HG02943 (cell line): ENCODE results near the gene APH1B.

ENCODE experiments used
- ATAC-seq: cut with Tn5 transposase; IDR thresholded peaks from one replicate; pipeline ENCODE4 v1.9.1; 2021; ENCODE audit warnings: mild to moderate bottlenecking, low read depth, moderate library complexity; ENCODE audit not compliant: unreplicated experiment

APH1B gene

GRCh38 chr15:63348392-63348791, 71.0 kb downstream of the APH1B start:
- no peak for ATAC-seq

DNA sequence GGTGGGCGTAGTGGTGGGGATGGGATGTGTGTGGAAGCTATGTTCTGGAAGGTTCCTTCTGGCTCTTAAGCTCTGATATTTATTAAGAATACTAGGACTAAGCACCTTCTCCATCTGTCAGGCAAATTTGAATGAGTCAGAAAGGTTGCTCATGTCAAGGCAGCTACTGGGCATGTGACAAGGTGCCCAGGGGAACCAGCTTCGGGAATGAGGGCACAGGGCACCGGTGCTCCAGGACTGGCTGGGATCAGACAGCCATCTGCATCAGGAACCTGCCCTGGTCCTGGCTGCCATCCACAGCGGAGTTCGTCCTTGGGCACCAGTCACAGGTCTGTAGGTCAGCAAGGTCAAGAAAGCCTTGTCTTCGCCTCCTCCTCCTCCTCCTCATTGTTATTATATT, 71.8 kb downstream of the APH1B start:
- ATAC-seq: no peak

DNA sequence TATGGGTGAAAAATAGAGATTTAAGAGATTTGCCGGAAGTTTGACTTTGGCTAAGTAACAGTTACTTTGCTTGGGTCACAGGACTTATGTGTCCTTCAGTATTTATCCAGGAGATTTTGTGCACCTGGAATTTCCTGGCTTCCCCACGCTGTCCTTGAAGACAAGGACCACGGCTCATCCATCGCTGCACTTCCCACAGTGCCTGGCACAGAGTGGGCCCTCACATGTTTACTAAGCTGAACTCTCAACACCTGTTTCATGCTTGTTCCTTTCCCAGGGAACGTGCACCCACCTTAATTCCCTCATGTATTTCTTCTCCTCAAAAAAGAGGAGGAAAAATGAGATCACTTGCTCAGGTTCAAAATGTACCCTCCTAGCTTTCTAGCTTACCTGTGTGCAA, 72.2 kb downstream of the APH1B start:
- ATAC-seq: no peak

DNA sequence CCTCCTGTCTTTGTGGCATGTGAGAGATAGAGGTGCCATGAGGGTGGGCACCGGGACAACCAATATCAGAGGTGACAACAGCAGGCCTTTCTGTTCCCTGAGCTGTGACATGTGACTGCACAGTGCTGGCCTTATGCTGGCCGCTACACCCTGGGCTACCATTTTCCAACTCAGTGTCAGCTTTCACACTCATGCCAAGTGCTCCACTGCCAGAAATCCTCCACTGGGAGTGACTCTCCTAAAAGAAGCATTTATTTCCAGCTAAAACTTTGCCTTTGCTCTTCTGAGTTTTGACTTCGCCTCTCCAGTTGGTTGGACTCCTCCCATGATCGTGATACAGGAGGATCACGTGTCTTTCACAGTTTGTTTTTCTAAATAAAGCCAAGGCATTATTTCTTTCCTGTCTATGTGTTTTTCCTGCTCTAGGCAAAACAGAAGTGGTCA, 72.8 kb downstream of the APH1B start:
- ATAC-seq: no peak

DNA sequence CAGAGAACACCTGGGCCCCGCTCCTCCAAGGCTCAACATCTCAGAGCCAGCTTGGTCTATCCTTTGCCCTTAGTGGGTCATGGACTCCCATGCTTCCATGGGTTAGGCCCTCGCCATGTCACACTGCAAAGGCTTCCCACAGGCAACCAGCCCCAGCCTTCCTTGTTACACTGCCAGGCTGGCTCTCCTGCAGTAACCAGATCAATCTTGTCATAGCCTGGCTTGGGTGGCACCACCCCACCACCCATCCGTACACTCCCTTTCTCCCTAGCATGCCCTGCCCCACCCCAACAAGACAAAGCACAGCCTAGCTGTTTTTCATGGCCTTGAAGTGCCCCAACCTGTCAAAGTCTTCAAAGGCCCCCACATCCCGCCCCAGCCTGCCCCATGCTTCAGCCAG, 73.8 kb downstream of the APH1B start:
- ATAC-seq: no peak

DNA sequence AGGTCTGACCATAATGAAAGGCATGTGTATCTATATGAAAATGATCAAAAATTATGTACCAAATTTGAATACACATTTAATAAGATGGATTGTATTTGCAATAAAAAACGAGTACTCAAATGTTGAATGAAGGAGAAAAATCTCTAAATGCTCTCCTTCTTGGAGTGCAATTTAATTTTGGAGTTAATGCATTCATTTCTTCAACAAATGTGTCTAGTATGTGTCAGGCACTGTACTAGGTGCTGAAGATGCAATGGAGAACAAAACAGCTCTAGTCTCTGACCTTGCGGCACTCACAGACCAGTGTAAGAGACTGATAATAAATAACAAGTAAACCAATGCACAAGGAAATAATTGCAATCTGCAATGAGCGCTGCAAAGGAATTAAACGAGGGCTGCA, 75.4 kb downstream of the APH1B start:
- no peak for ATAC-seq

DNA sequence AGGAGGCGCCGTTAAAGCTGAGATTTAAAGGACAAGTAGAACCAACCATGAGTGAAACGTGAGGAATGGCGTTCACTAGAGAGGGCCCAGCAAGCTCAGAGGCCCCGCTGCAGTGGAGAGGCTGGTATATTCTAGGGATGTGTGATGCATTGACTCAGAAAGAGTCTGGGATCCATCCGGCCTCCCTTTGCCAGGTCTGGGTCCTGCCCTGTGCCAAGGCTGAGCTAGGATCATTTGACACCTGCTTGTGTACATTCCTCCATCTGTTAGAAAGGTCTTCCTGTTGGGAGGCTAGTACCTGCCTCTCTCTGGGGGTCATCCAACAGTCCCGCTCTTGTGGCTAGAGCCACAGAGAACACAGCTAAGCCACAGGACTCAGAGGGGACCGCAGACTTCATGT, 75.9 kb downstream of the APH1B start:
- no peak for ATAC-seq

DNA sequence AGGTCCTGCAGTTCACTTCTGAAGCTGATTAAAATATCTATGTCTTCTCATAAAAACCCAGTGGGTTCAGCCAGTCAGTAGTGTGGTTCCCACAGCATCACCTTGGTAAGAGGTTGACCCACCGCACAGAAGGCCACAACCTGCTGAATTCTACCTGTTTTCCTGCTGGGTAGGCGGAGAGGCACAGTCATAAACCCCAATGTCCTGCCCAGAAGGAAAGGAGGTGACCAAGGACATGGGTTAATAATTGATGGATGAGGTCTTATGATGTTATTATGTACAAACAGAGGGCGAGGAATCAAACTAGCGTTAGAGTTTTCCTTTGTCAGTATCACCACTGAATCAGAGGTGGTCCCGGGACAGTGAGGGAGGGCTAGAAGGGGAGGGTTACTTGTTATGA, 76.5 kb downstream of the APH1B start:
- ATAC-seq: no peak

- no peak for ATAC-seq
Observed at GRCh38 chr15:63354821-63355650, 77.6 kb downstream of the APH1B start.

GRCh38 chr15:63357061-63357460, 79.7 kb downstream of the APH1B start:
- no peak for ATAC-seq

- ATAC-seq: no peak
Observed at GRCh38 chr15:63357731-63358130, 80.3 kb downstream of the APH1B start.

DNA sequence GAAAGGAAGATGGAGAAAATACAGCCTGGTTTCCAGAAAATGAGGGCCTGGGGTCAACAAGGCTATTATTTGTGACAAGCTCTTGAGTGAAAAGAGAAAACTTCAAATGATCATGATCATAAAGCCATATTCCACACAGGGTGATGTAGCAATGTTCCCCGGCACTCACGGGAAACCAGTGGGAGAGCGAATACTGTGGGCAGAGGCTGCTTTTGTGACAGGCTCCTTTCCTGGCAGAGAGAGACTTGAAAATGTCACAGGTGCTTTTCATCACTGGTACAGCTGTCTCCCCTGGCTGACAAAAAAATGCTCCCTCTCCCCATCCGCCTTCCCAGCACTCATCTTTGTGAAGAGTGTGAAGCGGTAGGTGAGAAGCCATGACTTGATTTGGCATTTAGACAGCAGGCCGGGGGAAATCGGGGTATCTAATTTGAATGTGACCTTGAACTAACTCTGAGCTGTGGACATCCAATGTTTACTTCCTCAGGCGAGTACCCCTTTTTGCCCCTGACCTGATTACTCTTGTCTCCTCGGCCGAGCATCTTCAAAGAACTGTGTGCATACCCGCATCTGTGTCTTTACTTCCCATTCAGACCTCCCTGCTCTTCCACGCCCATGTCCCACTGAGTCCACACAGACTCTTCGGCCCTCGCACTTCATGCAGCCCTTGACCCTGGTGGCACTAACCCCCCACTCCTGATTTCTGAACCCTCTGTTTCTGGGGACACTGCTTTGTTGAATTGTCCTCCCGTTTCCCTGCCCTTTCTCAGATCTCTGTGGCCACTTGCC, 81.0 kb downstream of the APH1B start:
- ATAC-seq: no peak
